ENCODE data around the gene KRTAP4-7.

The KRTAP4-7 gene

GRCh38 chr17:41131979-41132378 lies 48.0 kb downstream of the KRTAP4-7 start:
- no peak for TF ChIP-seq CTCF (IDR thresholded peaks at IDR 0.05; ENCODE audit: low read depth, low read length)
- H3K4me3 ChIP-seq (ENCODE audit: low read depth, low read length): no peak overlapping the region

- no peak overlapping the region for H3K4me3 ChIP-seq (ENCODE audit: low read depth, low read length)
- TF ChIP-seq CTCF (IDR thresholded peaks at IDR 0.05; ENCODE audit: low read depth, low read length): no peak
These were observed 50.2 kb downstream of the KRTAP4-7 start for GRCh38 chr17:41133880-41134735.

All from WI38 (cell line).